Mucosa of stomach (tissue), 1 donor: Measurements from ENCODE around the gene NHP2.
A peak's percentile ranks its signal among the peaks of the same experiment; 100 is the strongest.

Experiments used
- H3K27me3 ChIP-seq: one replicate; pipeline ENCODE4 v1.7.0; 2013; ENCODE audit warnings: mild to moderate bottlenecking, low read length; ENCODE audit not compliant: control insufficient read depth, insufficient read depth
- H3K36me3 ChIP-seq: one replicate; pipeline ENCODE4 v1.7.0; 2013; ENCODE audit warnings: low read length; ENCODE audit not compliant: control insufficient read depth, insufficient read depth
- H3K4me1 ChIP-seq: one replicate; pipeline ENCODE4 v1.7.0; 2013; ENCODE audit warnings: mild to moderate bottlenecking, low read length; ENCODE audit not compliant: control insufficient read depth, insufficient read depth
- H3K4me3 ChIP-seq: one replicate; pipeline ENCODE4 v1.7.0; 2013; ENCODE audit warnings: low read length
- H3K9ac ChIP-seq: one replicate; pipeline ENCODE4 v1.7.0; 2013; ENCODE audit warnings: mild to moderate bottlenecking, low read length, moderate library complexity
- H3K9me3 ChIP-seq: one replicate; pipeline ENCODE4 v1.7.0; 2013; ENCODE audit warnings: mild to moderate bottlenecking, low read length, moderate library complexity; ENCODE audit not compliant: control insufficient read depth
- donor health status: Pancreatic carcinoma.

The NHP2 gene

GRCh38 chr5:178115814-178116142, 37.9 kb downstream of the NHP2 start:
- Histone ChIP-seq H3K27me3 (peaks cover 33% of the 10 kb centered on the region), H3K36me3 (no peaks in the 10 kb centered on the region), H3K4me1 (peaks cover 26% of the 10 kb centered on the region), H3K9me3 (no peaks in the 10 kb centered on the region), H3K9ac (no peak overlapping the region), H3K4me3 (no peak overlapping the region)

GRCh38 chr5:178115136-178115813, 38.4 kb downstream of the NHP2 start:
- Histone ChIP-seq H3K9me3 (no peaks in the 10 kb centered on the region), H3K27me3 (peaks cover 33% of the 10 kb centered on the region), H3K4me3 (no peak overlapping the region), H3K9ac (no peak overlapping the region), H3K4me1 (peaks cover 24% of the 10 kb centered on the region), H3K36me3 (no peaks in the 10 kb centered on the region)

GRCh38 chr5:178114325-178115135, 39.2 kb downstream of the NHP2 start:
- Histone ChIP-seq H3K36me3 (no peaks in the 10 kb centered on the region), H3K27me3 (peaks cover 31% of the 10 kb centered on the region), H3K9me3 (no peaks in the 10 kb centered on the region), H3K4me1 (peaks cover 24% of the 10 kb centered on the region), H3K9ac (no peak overlapping the region), H3K4me3 (peak overlapping the region; percentile 6)

- Histone ChIP-seq H3K4me3 (peak overlapping the region; percentile 6), H3K27me3 (peaks cover 31% of the 10 kb centered on the region), H3K9ac (no peak overlapping the region), H3K4me1 (peaks cover 29% of the 10 kb centered on the region), H3K36me3 (no peaks in the 10 kb centered on the region), H3K9me3 (no peaks in the 10 kb centered on the region)
Measured at GRCh38 chr5:178113841-178114324, 39.8 kb downstream of the NHP2 start.

- H3K36me3 ChIP-seq, result no peaks in the 10 kb centered on the region
- H3K4me3 ChIP-seq, result peak within 1 kb of the TSS; percentile 6
- H3K4me1 ChIP-seq, result peaks cover 35% of the 10 kb centered on the region
- no peaks in the 10 kb centered on the region for H3K9me3 ChIP-seq
- peak within 1 kb of the TSS; percentile 57 for H3K9ac ChIP-seq
- peaks cover 31% of the 10 kb centered on the region for H3K27me3 ChIP-seq
Measured at GRCh38 chr5:178113141-178113787, 40.4 kb downstream of the NHP2 start, which contains the start of gene N4BP3. TSS of gene N4BP3 (plus strand) at chr5:178113532. CDS start at chr5:178119584, 6,052 bp downstream.

- H3K36me3 ChIP-seq, result no peaks in the 10 kb centered on the region
- no peaks in the 10 kb centered on the region for H3K9me3 ChIP-seq
- H3K9ac ChIP-seq, result no peak overlapping the region
- H3K4me1 ChIP-seq, result peaks cover 41% of the 10 kb centered on the region
- no peak overlapping the region for H3K4me3 ChIP-seq
- peaks cover 31% of the 10 kb centered on the region for H3K27me3 ChIP-seq
Measured at GRCh38 chr5:178112545-178112944, 41.1 kb downstream of the NHP2 start.

GRCh38 chr5:178111925-178112324, 41.8 kb downstream of the NHP2 start:
- peaks cover 41% of the 10 kb centered on the region for H3K4me1 ChIP-seq
- H3K9ac ChIP-seq, result no peak overlapping the region
- H3K9me3 ChIP-seq, result no peaks in the 10 kb centered on the region
- H3K27me3 ChIP-seq, result peaks cover 30% of the 10 kb centered on the region
- H3K4me3 ChIP-seq, result no peak overlapping the region
- no peaks in the 10 kb centered on the region for H3K36me3 ChIP-seq

- Histone ChIP-seq H3K36me3 (no peaks in the 10 kb centered on the region), H3K4me3 (no peak overlapping the region), H3K27me3 (peaks cover 26% of the 10 kb centered on the region), H3K4me1 (peaks cover 34% of the 10 kb centered on the region), H3K9me3 (no peaks in the 10 kb centered on the region), H3K9ac (no peak overlapping the region)
Measured at GRCh38 chr5:178110511-178110910, 43.2 kb downstream of the NHP2 start.

GRCh38 chr5:178108966-178109365, 44.7 kb downstream of the NHP2 start:
- H3K36me3 ChIP-seq, result no peaks in the 10 kb centered on the region
- H3K4me3 ChIP-seq, result no peak overlapping the region
- H3K27me3 ChIP-seq, result peaks cover 13% of the 10 kb centered on the region
- H3K9me3 ChIP-seq, result no peaks in the 10 kb centered on the region
- H3K4me1 ChIP-seq, result peaks cover 31% of the 10 kb centered on the region
- H3K9ac ChIP-seq, result no peak overlapping the region

- Histone ChIP-seq H3K9ac (no peak overlapping the region), H3K27me3 (peaks cover 11% of the 10 kb centered on the region), H3K36me3 (no peaks in the 10 kb centered on the region), H3K4me3 (no peak overlapping the region), H3K4me1 (peaks cover 33% of the 10 kb centered on the region), H3K9me3 (no peaks in the 10 kb centered on the region)
Measured at GRCh38 chr5:178108446-178108845, 45.2 kb downstream of the NHP2 start.

- Histone ChIP-seq H3K9ac (no peak overlapping the region), H3K4me3 (no peak overlapping the region), H3K36me3 (no peaks in the 10 kb centered on the region), H3K4me1 (peaks cover 37% of the 10 kb centered on the region), H3K27me3 (peaks cover 8% of the 10 kb centered on the region), H3K9me3 (no peaks in the 10 kb centered on the region)
Measured at GRCh38 chr5:178107756-178108310, 45.9 kb downstream of the NHP2 start.
